Measurements from ENCODE around the gene MOB2. TPM values are rescaled to one million over a fixed set of nuclear protein-coding genes. Genes with fewer than 3 reads are reported as not detected.

The MOB2 gene
- total RNA-seq, 2 experiments from 2014 or later: 15.3 TPM

DNA sequence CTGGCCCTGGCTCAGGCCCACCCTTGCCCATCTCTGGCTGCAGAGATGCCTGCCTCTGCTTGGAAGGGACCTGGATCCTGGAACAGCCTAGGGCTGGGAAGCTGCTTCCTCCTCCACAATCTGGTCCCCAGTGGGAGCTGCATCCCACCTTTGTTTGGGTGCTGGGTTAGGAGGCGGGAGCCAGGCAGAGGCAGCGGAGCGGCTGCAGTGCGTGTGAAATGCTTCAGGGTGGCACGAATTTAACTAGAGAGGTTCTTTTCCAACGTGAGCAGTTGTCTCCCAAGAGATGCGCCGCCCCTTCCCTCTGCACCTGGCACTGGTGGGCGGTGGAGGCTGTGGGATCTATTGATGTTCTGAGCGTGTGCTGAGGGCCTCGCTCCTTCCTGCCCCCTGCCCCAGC, 65.3 kb downstream of the MOB2 start:
- Mint-ChIP-seq H3K27me3 (no peaks in the 10 kb centered on the region), H3K27ac (no peak overlapping the region), H3K9me3 (ENCODE audit: low read depth) (peaks cover 14% of the 10 kb centered on the region), H3K4me1 (no peaks in the 10 kb centered on the region), H3K4me3 (no peak overlapping the region), H3K36me3 (ENCODE audit: low read depth) (peaks cover 4% of the 10 kb centered on the region)
- intact Hi-C loops (cut with DNase I, micrococcal nuclease): no loop called here
- ChIA-PET CTCF (no interaction called here), POLR2A (no interaction called here)
- DNase-seq (no peak), ATAC-seq (no peak)

DNA sequence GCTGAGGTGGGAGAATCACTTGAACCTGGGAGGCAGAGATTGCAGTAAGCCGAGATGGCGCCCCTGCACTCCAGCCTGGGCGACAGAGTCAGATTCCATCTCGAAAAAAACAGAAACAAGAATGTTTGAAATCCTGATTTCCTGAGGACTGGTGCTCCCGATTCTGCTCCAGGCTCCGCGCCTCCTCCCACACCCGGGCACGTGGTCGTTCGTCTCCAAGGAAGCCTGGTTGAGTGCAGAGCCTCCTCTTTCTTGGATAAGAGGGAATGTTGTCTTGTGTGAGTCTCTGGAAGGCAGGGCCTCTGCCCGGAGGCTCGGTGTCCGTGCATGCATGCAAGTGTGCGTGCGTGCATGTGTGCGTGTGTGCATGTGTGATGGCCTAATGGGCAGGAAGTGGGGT, 66.8 kb downstream of the MOB2 start:
- Mint-ChIP-seq H3K36me3 (ENCODE audit: low read depth) (peaks cover 4% of the 10 kb centered on the region), H3K4me1 (no peaks in the 10 kb centered on the region), H3K4me3 (no peak overlapping the region), H3K27me3 (no peaks in the 10 kb centered on the region), H3K27ac (no peak overlapping the region), H3K9me3 (ENCODE audit: low read depth) (peaks cover 14% of the 10 kb centered on the region)
- CTCF ChIA-PET: interaction anchor here (1.0 kb wide), 1 partner anchor 43 kb away, joined by 3 read pairs; no protein-coding TSS in a partner anchor
- no peak for DNase-seq
- POLR2A ChIA-PET: interaction anchor here (0.7 kb wide), 1 partner anchor 111 kb away, joined by 5 read pairs; the partner anchor contains the start of gene TOLLIP
- no peak for ATAC-seq
- intact Hi-C loops (cut with DNase I, micrococcal nuclease): loop anchor here in 1 of 2 experiments (10.0 kb wide), 1 partner anchor 215 kb away; no protein-coding TSS in a partner anchor

Other genes with a start within 250 kb of the MOB2 start
- 10 to 100 TPM; 29.6 to 45.8 TPM for gene TOLLIP, start 177.1 kb downstream of the MOB2 start, total RNA-seq
- gene BRSK2, start 96.8 kb downstream of the MOB2 start, total RNA-seq: 1 to 10 TPM in 1 of 2 experiments, under 1 TPM in 1; 0.96 to 1.2 TPM
- gene DUSP8, start 85.5 kb upstream of the MOB2 start, total RNA-seq: 1 to 10 TPM; 1.3 to 2.8 TPM
- gene KRTAP5-1, start 98.5 kb upstream of the MOB2 start, total RNA-seq: not detected
- not detected for gene KRTAP5-2, start 111.5 kb upstream of the MOB2 start, total RNA-seq
- gene KRTAP5-3, start 121.7 kb upstream of the MOB2 start, total RNA-seq: not detected
- gene KRTAP5-4, start 135.4 kb upstream of the MOB2 start, total RNA-seq: not detected
- not detected for gene KRTAP5-5, start 143.0 kb upstream of the MOB2 start, total RNA-seq
- gene KRTAP5-6, start 210.4 kb upstream of the MOB2 start, total RNA-seq: not detected